Natural killer cell (primary cell): ENCODE measurements around the gene WNK1. TPM values are rescaled to one million over a fixed set of nuclear protein-coding genes. Genes with fewer than 3 reads are reported as not detected.
A peak's percentile ranks its signal among the peaks of the same experiment; 100 is the strongest.

Experiments
- ATAC-seq, 3 donors: fragments of 150-1000 bp in 2 of 3; fragments of 200-7000 bp in 1 of 3; cut with Tn5 transposase; 1 replicate in 1 of 3; 2 replicates in 2 of 3; pipeline ENCODE4 v1.10.0; 2021; ENCODE audit warnings: mild to moderate bottlenecking in 2 of 3, moderate library complexity in 2 of 3
- DNase-seq, 2 donors: peaks; one replicate each; pipeline versions ENCODE4 v3.0.0 to v3.0.0-alpha.2; 2013 to 2021; ENCODE audit warnings: mixed read lengths in 1 of 2
- H3K27ac ChIP-seq: one replicate; pipeline ENCODE4 v1.5.1; 2013; ENCODE audit warnings: mild to moderate bottlenecking, low read length
- H3K27me3 ChIP-seq: one replicate; pipeline ENCODE4 v1.6.1; 2013; ENCODE audit warnings: low read length; ENCODE audit not compliant: control insufficient read depth, insufficient read depth
- H3K36me3 ChIP-seq: one replicate; pipeline ENCODE4 v1.6.1; 2013; ENCODE audit warnings: low read length; ENCODE audit not compliant: control insufficient read depth, insufficient read depth
- H3K4me1 ChIP-seq: one replicate; pipeline ENCODE4 v1.6.1; 2013; ENCODE audit warnings: low read length; ENCODE audit not compliant: control insufficient read depth, insufficient read depth
- H3K4me3 ChIP-seq: one replicate; pipeline ENCODE4 v1.5.1; 2013; ENCODE audit warnings: low read length
- H3K9me3 ChIP-seq: one replicate; pipeline ENCODE4 v1.6.1; 2013; ENCODE audit warnings: low read length; ENCODE audit not compliant: control insufficient read depth, insufficient read depth
- H3K27ac Mint-ChIP-seq, 2 donors: one replicate each; pipeline ENCODE4 v1.8.0; 2022; ENCODE audit warnings: mild to moderate bottlenecking in 2 of 2, mixed read lengths in 2 of 2, moderate library complexity in 1 of 2
- H3K27me3 Mint-ChIP-seq, 2 donors: one replicate each; pipeline ENCODE4 v1.8.0; 2022; ENCODE audit warnings: low read depth in 2 of 2, mixed read lengths in 2 of 2
- H3K36me3 Mint-ChIP-seq: one replicate; pipeline ENCODE4 v1.8.0; 2022; ENCODE audit warnings: mixed read lengths
- H3K4me1 Mint-ChIP-seq, 2 donors: one replicate each; pipeline ENCODE4 v1.8.0; 2022; ENCODE audit warnings: mixed read lengths in 2 of 2
- H3K4me3 Mint-ChIP-seq: one replicate; pipeline ENCODE4 v1.8.0; 2022; ENCODE audit warnings: mild to moderate bottlenecking, moderate library complexity, mixed read lengths
- H3K9me3 Mint-ChIP-seq, 2 donors: one replicate each; pipeline ENCODE4 v1.8.0; 2022; ENCODE audit warnings: mixed read lengths in 2 of 2
- CTCF ChIP-seq: fragments of 200-600 bp; IDR thresholded peaks from one replicate; pipeline ENCODE4 v1.8.0; 2022; ENCODE audit warnings: antibody characterized with exemption
- WGBS: methylation state at CpG from one replicate; pipeline ENCODE4 v1.1.7; 2013; ENCODE audit warnings: missing lambda C conversion rate; ENCODE audit not compliant: insufficient coverage; 5-methylcytosine and 5-hydroxymethylcytosine counted together
- intact Hi-C: fragments of 100-400 bp; cut with micrococcal nuclease; formaldehyde crosslinking; loops from one replicate; pipeline ENCODE4 v1.14.2; 2022
- total RNA-seq, 4 donors: library from RNA; stranded (reverse); fragments of 120-200 nt in 1 of 4; gene quantifications; one replicate each; pipeline versions ENCODE4 v1.2.3 to v1.2.4, GENCODE V29; 2013 to 2022

The WNK1 gene
- total RNA-seq, 3 donors from 2014 or later (not counting 1 experiment from before 2014, with no cell fraction given) = 177 to 203 (median 192) TPM

DNA sequence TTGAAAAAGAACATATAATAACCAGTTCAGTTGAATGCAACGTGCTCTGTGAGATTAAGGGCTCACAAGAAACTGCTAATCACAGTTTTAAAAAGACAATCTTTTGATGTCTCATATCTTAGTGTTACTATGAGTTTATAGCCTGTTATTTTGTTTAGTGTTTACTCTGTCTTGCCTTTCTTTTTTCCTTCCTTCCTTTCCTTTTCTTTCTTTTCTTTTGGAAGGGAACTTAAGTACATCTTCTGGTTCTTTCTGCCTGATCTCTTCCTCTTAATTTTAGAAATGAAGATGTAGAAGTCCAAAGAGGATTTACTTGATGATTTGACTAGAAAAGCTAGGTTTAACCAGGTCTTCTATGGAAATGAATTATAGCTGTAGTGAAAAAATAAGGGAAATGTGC, 38.2 kb downstream of the WNK1 start:
- 50% methylated on average over 1 of the region's 1 CpG for WGBS
- Histone ChIP-seq H3K9me3 (no peaks in the 10 kb centered on the region), H3K36me3 (no peaks in the 10 kb centered on the region), H3K4me3 (no peak overlapping the region), H3K4me1 (peaks cover 5% of the 10 kb centered on the region), H3K27ac (no peak overlapping the region), H3K27me3 (no peaks in the 10 kb centered on the region)
- DNase-seq (no peak), ATAC-seq (no peak)
- Mint-ChIP-seq H3K4me1 (peaks cover 58 to 74% of the 10 kb centered on the region in 2 donors), H3K27ac (peak overlapping the region; percentile 27 to 58), H3K4me3 (no peak overlapping the region), H3K9me3 (no peaks in the 10 kb centered on the region), H3K27me3 (no peaks in the 10 kb centered on the region), H3K36me3 (no peaks in the 10 kb centered on the region)
- intact Hi-C loops = no loop called here
- TF ChIP-seq CTCF = no peak

DNA sequence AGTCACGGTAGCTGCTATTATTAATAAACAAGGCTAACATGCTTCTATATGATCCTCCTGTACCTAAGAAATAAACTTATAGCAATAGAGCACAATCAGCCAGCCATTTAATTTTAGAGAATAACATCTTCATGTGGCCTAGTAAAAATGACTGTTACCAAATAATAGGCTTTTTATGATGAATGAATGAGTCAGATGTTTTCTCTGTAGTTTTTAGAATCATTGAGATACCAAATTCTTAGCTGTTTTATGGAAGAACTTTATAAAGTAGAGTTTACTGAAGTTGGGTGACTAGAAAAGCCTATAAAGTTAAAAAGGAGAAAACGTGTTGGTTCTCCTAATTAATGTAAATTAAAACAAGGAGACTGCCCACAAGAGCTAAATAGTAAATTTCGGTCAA, 40.7 kb downstream of the WNK1 start:
- Histone ChIP-seq H3K27ac (no peak overlapping the region), H3K27me3 (no peaks in the 10 kb centered on the region), H3K9me3 (no peaks in the 10 kb centered on the region), H3K4me1 (peaks cover 5% of the 10 kb centered on the region), H3K36me3 (no peaks in the 10 kb centered on the region), H3K4me3 (no peak overlapping the region)
- intact Hi-C loops = no loop called here
- no peak overlapping the region for H3K4me3 Mint-ChIP-seq
- no peak for ATAC-seq
- H3K27ac Mint-ChIP-seq = peak overlapping the region; percentile 57 to 58
- DNase-seq = no peak
- WGBS = 86% methylated on average over 2 of the region's 3 CpGs
- no peaks in the 10 kb centered on the region for H3K36me3 Mint-ChIP-seq
- no peak for TF ChIP-seq CTCF
- no peaks in the 10 kb centered on the region for H3K27me3 Mint-ChIP-seq
- peaks cover 72 to 73% of the 10 kb centered on the region in 2 donors for H3K4me1 Mint-ChIP-seq
- no peaks in the 10 kb centered on the region for H3K9me3 Mint-ChIP-seq

DNA sequence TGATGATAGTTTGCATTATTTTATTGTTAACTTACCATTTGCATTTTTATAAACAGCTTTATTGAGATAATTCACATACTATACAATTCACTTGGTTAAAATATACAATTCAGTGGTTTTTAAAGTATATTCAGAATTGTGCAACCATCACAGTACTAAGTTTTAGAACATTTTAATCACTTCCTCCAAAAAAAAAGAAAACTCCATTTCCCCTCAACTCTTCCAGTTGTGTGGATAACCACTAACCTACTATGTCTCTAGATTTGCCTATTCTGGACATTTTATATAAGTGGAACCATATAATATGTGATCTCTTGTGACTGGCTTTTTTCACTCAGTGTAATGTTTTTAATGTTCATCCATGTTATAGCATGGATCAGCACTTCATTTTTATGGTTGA, 41.3 kb downstream of the WNK1 start:
- DNase-seq (no peak), ATAC-seq (no peak)
- no peaks in the 10 kb centered on the region for H3K36me3 ChIP-seq
- H3K4me3 ChIP-seq = no peak overlapping the region
- intact Hi-C loops = no loop called here
- no peaks in the 10 kb centered on the region for H3K27me3 ChIP-seq
- H3K27ac ChIP-seq = no peak overlapping the region
- no peaks in the 10 kb centered on the region for H3K9me3 ChIP-seq
- Mint-ChIP-seq H3K27ac (peak overlapping the region; percentile 41 to 58), H3K4me1 (peaks cover 72 to 74% of the 10 kb centered on the region in 2 donors), H3K27me3 (no peaks in the 10 kb centered on the region), H3K4me3 (no peak overlapping the region), H3K36me3 (no peaks in the 10 kb centered on the region), H3K9me3 (no peaks in the 10 kb centered on the region)
- TF ChIP-seq CTCF = no peak
- peaks cover 3% of the 10 kb centered on the region for H3K4me1 ChIP-seq

GRCh38 chr12:795305-795704, 42.9 kb downstream of the WNK1 start:
- no peak for TF ChIP-seq CTCF
- Mint-ChIP-seq H3K27me3 (no peaks in the 10 kb centered on the region), H3K4me3 (peak overlapping the region; percentile 57), H3K27ac (peak overlapping the region; percentile 56 to 71), H3K9me3 (no peaks in the 10 kb centered on the region), H3K36me3 (no peaks in the 10 kb centered on the region), H3K4me1 (peaks cover 61 to 62% of the 10 kb centered on the region in 2 donors)
- peak in 1 of 3 donors; percentile 24 for ATAC-seq
- H3K4me1 ChIP-seq = no peaks in the 10 kb centered on the region
- peak in 1 of 2 donors; percentile 43 for DNase-seq
- H3K4me3 ChIP-seq = no peak overlapping the region
- no peaks in the 10 kb centered on the region for H3K36me3 ChIP-seq
- no peak overlapping the region for H3K27ac ChIP-seq
- H3K9me3 ChIP-seq = no peaks in the 10 kb centered on the region
- H3K27me3 ChIP-seq = no peaks in the 10 kb centered on the region
- intact Hi-C loops = no loop called here
- 43% methylated on average over 2 of the region's 4 CpGs for WGBS
